Adipose tissue (tissue), 3 donors: Measurements from ENCODE around the gene ALDH1A2. TPM values are rescaled to one million over a fixed set of nuclear protein-coding genes. Genes with fewer than 3 reads are reported as not detected.
"Not testable (repeated sequence)": the region's sequence is repeated elsewhere in the genome, so short reads cannot be mapped to it uniquely, and the experiment has no call there.

ENCODE experiments used
- H3K27ac ChIP-seq: one replicate; pipeline ENCODE4 v1.5.1; 2013; ENCODE audit warnings: low read depth, low read length
- whole genome bisulfite sequencing, 3 donors: extraction: QIAGEN DNeasy Blood & Tissue Kit; methylation state at CpG; one replicate each; pipeline ENCODE4 v1.1.7; 2013; 5-methylcytosine and 5-hydroxymethylcytosine counted together
- polyA plus RNA-seq, 3 donors: library from polyadenylated mRNA; stranded (reverse); fragments of 200-250 nt; gene quantifications; one replicate each; pipeline ENCODE4 v1.2.3, GENCODE V29; 2013
- donor health status: healthy with polysubstance abuse.
- donor health status: Bipolar disorder and iron deficiency.
- donor health status: healthy.

ALDH1A2 gene
- 10 to 100 TPM in 1 of 3 donors, 1 to 10 TPM in 2; 1.4 to 15.6 (median 4.7) TPM for polyA plus RNA-seq

- WGBS, 3 donors: 2 to 5% (median 4%) methylated on average over 68 to 75 of the region's 75 CpGs
- no peak within 1 kb of the TSS for H3K27ac ChIP-seq
These were observed at the start of gene ALDH1A2 for GRCh38 chr15:58065445-58066041. TSS of gene ALDH1A2 (minus strand) at chr15:58065711. CDS start at chr15:58065650, 61 bp downstream.

GRCh38 chr15:58114812-58115211 is 49.3 kb upstream of the ALDH1A2 start:
- no peak overlapping the region for H3K27ac ChIP-seq

GRCh38 chr15:58114388-58114787 is 48.9 kb upstream of the ALDH1A2 start:
- no peak overlapping the region for H3K27ac ChIP-seq
- 73 to 83% (median 77%) methylated on average over 3 of the region's 3 CpGs for WGBS, 3 donors

- not testable (repeated sequence) for H3K27ac ChIP-seq
- 47 to 61% (median 49%) methylated on average over 5 of the region's 5 CpGs for WGBS, 3 donors
These were observed 47.8 kb upstream of the ALDH1A2 start for GRCh38 chr15:58113358-58113757.

- WGBS, 3 donors: 95 to 100% (median 97%) methylated on average over 5 of the region's 5 CpGs
- H3K27ac ChIP-seq: no peak overlapping the region
These were observed 46.2 kb upstream of the ALDH1A2 start for GRCh38 chr15:58111718-58112104.

- WGBS, 3 donors: 30 to 65% (median 64%) methylated on average over 6 of the region's 6 CpGs
- no peak overlapping the region for H3K27ac ChIP-seq
These were observed 45.6 kb upstream of the ALDH1A2 start for GRCh38 chr15:58110999-58111717.

- H3K27ac ChIP-seq: no peak overlapping the region
- WGBS, 3 donors: 88 to 90% (median 88%) methylated on average over 3 of the region's 3 CpGs
These were observed 43.9 kb upstream of the ALDH1A2 start for GRCh38 chr15:58109419-58109818.

GRCh38 chr15:58108117-58108516 is 42.6 kb upstream of the ALDH1A2 start:
- 71 to 85% (median 79%) methylated on average over 2 of the region's 2 CpGs for WGBS, 3 donors
- no peak overlapping the region for H3K27ac ChIP-seq

- no peak overlapping the region for H3K27ac ChIP-seq
These were observed 38.0 kb upstream of the ALDH1A2 start for GRCh38 chr15:58103482-58103881.

- no peak overlapping the region for H3K27ac ChIP-seq
- WGBS, 3 donors: 77 to 89% (median 81%) methylated on average over 6 of the region's 6 CpGs
These were observed 31.1 kb upstream of the ALDH1A2 start for GRCh38 chr15:58096529-58097084.

GRCh38 chr15:58095415-58095814 is 29.9 kb upstream of the ALDH1A2 start:
- 34 to 81% (median 71%) methylated on average over 2 of the region's 2 CpGs for WGBS, 3 donors
- no peak overlapping the region for H3K27ac ChIP-seq

- H3K27ac ChIP-seq: no peak overlapping the region
- WGBS, 3 donors: 54 to 63% (median 62%) methylated on average over 2 of the region's 2 CpGs
These were observed 22.4 kb upstream of the ALDH1A2 start for GRCh38 chr15:58087871-58088270.

GRCh38 chr15:58086491-58086890 is 21.0 kb upstream of the ALDH1A2 start:
- 62 to 85% (median 73%) methylated on average over 2 of the region's 2 CpGs for WGBS, 3 donors
- no peak overlapping the region for H3K27ac ChIP-seq

GRCh38 chr15:58083526-58083925 is 18.0 kb upstream of the ALDH1A2 start:
- no peak overlapping the region for H3K27ac ChIP-seq

- WGBS, 3 donors: 90 to 93% (median 92%) methylated on average over 4 of the region's 4 CpGs
- H3K27ac ChIP-seq: no peak overlapping the region
These were observed 16.4 kb upstream of the ALDH1A2 start for GRCh38 chr15:58081891-58082290.

GRCh38 chr15:58081456-58081855 is 15.9 kb upstream of the ALDH1A2 start:
- WGBS, 3 donors: 84 to 91% (median 89%) methylated on average over 1 of the region's 1 CpG
- H3K27ac ChIP-seq: no peak overlapping the region

GRCh38 chr15:58080959-58081358 is 15.4 kb upstream of the ALDH1A2 start:
- H3K27ac ChIP-seq: not testable (repeated sequence)
- WGBS, 3 donors: 89 to 95% (median 92%) methylated on average over 5 of the region's 5 CpGs

- 64 to 74% (median 69%) methylated on average over 8 of the region's 8 CpGs for WGBS, 3 donors
- H3K27ac ChIP-seq: no peak overlapping the region
These were observed 14.9 kb upstream of the ALDH1A2 start for GRCh38 chr15:58080398-58080797.

- no peak overlapping the region for H3K27ac ChIP-seq
These were observed 13.1 kb upstream of the ALDH1A2 start for GRCh38 chr15:58078591-58078990.

GRCh38 chr15:58077427-58077826 is 11.9 kb upstream of the ALDH1A2 start:
- no peak overlapping the region for H3K27ac ChIP-seq
- WGBS, 3 donors: 3 to 20% (median 10%) methylated on average over 1 of the region's 1 CpG
